HepG2 (cell line): ENCODE measurements around the gene NKD1. TPM values are rescaled to one million over a fixed set of nuclear protein-coding genes. Genes with fewer than 3 reads are reported as not detected.
"Not testable (repeated sequence)": the region's sequence is repeated elsewhere in the genome, so short reads cannot be mapped to it uniquely, and the experiment has no call there.

Experiments used
- ATAC-seq: fragments of 200-7000 bp; cut with Tn5 transposase; 3 replicates; pipeline ENCODE4 v1.9.1; 2020; ENCODE audit warnings: mild to moderate bottlenecking, moderate library complexity
- BruUV-seq: library from RNA; stranded (reverse); fragments of 400-500 nt; replicated peaks from 2 replicates; lab custom pipeline; 2021; lab: Mats Ljungman, UMichigan
- CTCF ChIA-PET: fragments of 300-600 bp; formaldehyde crosslinking; extraction: SDS; loops from one replicate; lab custom pipeline; 2021; ENCODE audit warnings: low total read pairs, inconsistent platforms, low intra/inter-chr PET ratio; lab: Yijun Ruan, JAX
- POLR2A ChIA-PET: fragments of 350-600 bp; sonication (Branson Sonifier 250); formaldehyde crosslinking; loops from one replicate; lab custom pipeline; 2020; ENCODE audit warnings: antibody characterized with exemption, inconsistent platforms; lab: Yijun Ruan, JAX
- DNase-seq: peaks from one replicate; pipeline ENCODE4 v3.0.0-alpha.2; 2015; ENCODE audit warnings: low spot score
- FAIRE-seq: peaks from 3 replicates; lab custom pipeline; 2011; peaks lifted over from hg19 to GRCh38; lab: Jason Lieb, UNC
- H2AFZ ChIP-seq: one replicate; pipeline ENCODE4 v1.6.1; 2011; ENCODE audit warnings: low read length, inconsistent platforms
- H3K27ac ChIP-seq: fragments of 300-600 bp; 3 replicates; pipeline ENCODE4 v1.8.0; 2011; ENCODE audit warnings: mixed run types, mild to moderate bottlenecking, mixed read lengths, low read length, inconsistent platforms; ENCODE audit not compliant: insufficient read depth; ENCODE audit errors: extremely low read length
- H3K27me3 ChIP-seq, 2 experiments: fragments of 200-600 bp in 1 of 2; 2 replicates in 1 of 2; 3 replicates in 1 of 2; pipeline versions ENCODE4 v1.6.0 to v1.8.0; 2011; ENCODE audit warnings: low read length in 2 of 2, mild to moderate bottlenecking in 2 of 2, moderate library complexity in 2 of 2, inconsistent platforms in 1 of 2; ENCODE audit not compliant: insufficient read depth in 2 of 2, control insufficient read depth in 1 of 2
- H3K36me3 ChIP-seq, 2 experiments: fragments of 200-600 bp in 1 of 2; replicated peaks in 1 of 2; 2 replicates in 1 of 2; 3 replicates in 1 of 2; pipeline versions ENCODE4 v1.5.1 to v1.8.0; 2011; ENCODE audit warnings: low read length in 2 of 2, inconsistent platforms in 1 of 2; ENCODE audit not compliant: insufficient read depth in 2 of 2, control insufficient read depth in 1 of 2
- H3K4me1 ChIP-seq: 2 replicates; pipeline ENCODE4 v1.5.1; 2012; ENCODE audit warnings: low read length, inconsistent platforms; ENCODE audit not compliant: insufficient read depth
- H3K4me2 ChIP-seq: 2 replicates; pipeline ENCODE4 v1.6.0; 2011; ENCODE audit warnings: low read depth, low read length, inconsistent platforms
- H3K4me3 ChIP-seq, 3 experiments: fragments of 200-600 bp in 1 of 3; sonication (generic), shearing (Covaris generic) in 1 of 3; replicated peaks in 1 of 3; 2 replicates each; pipeline ENCODE4 v1.5.1; 2011 to 2016; ENCODE audit warnings: low read length in 3 of 3, inconsistent platforms in 2 of 3, low read depth in 2 of 3, mild to moderate bottlenecking in 2 of 3, control low read depth in 1 of 3, mixed read lengths in 1 of 3; ENCODE audit not compliant: insufficient read depth in 1 of 3
- H3K79me2 ChIP-seq: one replicate; pipeline ENCODE4 v1.6.1; 2011; ENCODE audit warnings: low read length, inconsistent platforms; ENCODE audit not compliant: insufficient read depth
- H3K9ac ChIP-seq: 2 replicates; pipeline ENCODE4 v1.6.0; 2011; ENCODE audit warnings: mild to moderate bottlenecking, low read depth, low read length, inconsistent platforms; ENCODE audit not compliant: insufficient read depth
- H3K9me3 ChIP-seq: 2 replicates; pipeline ENCODE4 v1.5.1; 2012; ENCODE audit warnings: mild to moderate bottlenecking, low read length
- H4K20me1 ChIP-seq: 2 replicates; pipeline ENCODE4 v1.6.0; 2011; ENCODE audit warnings: inconsistent platforms, mild to moderate bottlenecking, low read length, moderate library complexity; ENCODE audit not compliant: insufficient read depth
- ADNP ChIP-seq: sonication (generic); formaldehyde crosslinking; IDR thresholded peaks from 2 replicates; pipeline ENCODE4 v1.4.0; 2020; ENCODE audit warnings: missing genetic modification reagents
- AGO2 ChIP-seq: fragments of 200-400 bp; formaldehyde crosslinking; optimal IDR thresholded peaks from 2 replicates; pipeline ENCODE3; 2017; ENCODE audit warnings: mild to moderate bottlenecking, low read depth, low read length, moderate library complexity
- ARNTL ChIP-seq: sonication (generic); formaldehyde crosslinking; IDR thresholded peaks from 2 replicates; pipeline ENCODE4 v1.4.0; 2020; ENCODE audit warnings: mild to moderate bottlenecking, missing genetic modification reagents
- CENPT ChIP-seq: sonication (generic); formaldehyde crosslinking; IDR thresholded peaks from 2 replicates; pipeline ENCODE4 v1.8.0; 2022; ENCODE audit warnings: low read depth, mild to moderate bottlenecking, moderate library complexity, missing genetic modification reagents
- JUN ChIP-seq: sonication (generic); formaldehyde crosslinking; IDR thresholded peaks from 2 replicates; pipeline ENCODE4 v1.4.0; 2020; ENCODE audit warnings: mild to moderate bottlenecking, missing genetic modification reagents
- NRL ChIP-seq: sonication (generic); formaldehyde crosslinking; IDR thresholded peaks from 2 replicates; pipeline ENCODE4 v1.5.0; 2020; ENCODE audit warnings: missing genetic modification reagents, mild to moderate bottlenecking, moderate library complexity, borderline replicate concordance
- POLR2G ChIP-seq: fragments of 200-400 bp; formaldehyde crosslinking; IDR thresholded peaks from 2 replicates; pipeline ENCODE4 v1.6.1; 2018; ENCODE audit warnings: mild to moderate bottlenecking, low read depth, low read length, moderate library complexity
- RARG ChIP-seq: sonication (generic); formaldehyde crosslinking; IDR thresholded peaks from 2 replicates; pipeline ENCODE4 v1.4.0; 2020; ENCODE audit warnings: low read depth, mild to moderate bottlenecking, missing genetic modification reagents
- ZKSCAN8 ChIP-seq: IDR thresholded peaks from 2 replicates; pipeline ENCODE4 v1.6.1; 2016; ENCODE audit warnings: borderline replicate concordance, missing genetic modification reagents, missing compliant biosample characterization
- ZNF563 ChIP-seq: sonication (generic); formaldehyde crosslinking; IDR thresholded peaks from 2 replicates; pipeline ENCODE4 v1.8.0; 2022; ENCODE audit warnings: mild to moderate bottlenecking, moderate library complexity, missing genetic modification reagents
- ZNF629 ChIP-seq: sonication (generic); formaldehyde crosslinking; conservative IDR thresholded peaks from 2 replicates; pipeline ENCODE4 v1.5.0; 2020; ENCODE audit warnings: missing genetic modification reagents
- WGBS: methylation state at CpG from one replicate; pipeline ENCODE4 v1.1.6; 2017; ENCODE audit warnings: low lambda C conversion rate; 5-methylcytosine and 5-hydroxymethylcytosine counted together
- in situ Hi-C: cut with HindIII; loops from 2 replicates; pipeline ENCODE4 v1.10.0; 2017; ENCODE audit warnings: low pct_unique_long_range_greater_than_20kb; ENCODE audit not compliant: extremely low pct_ligation_motif_present
- intact Hi-C: fragments of 100-400 bp; cut with micrococcal nuclease; formaldehyde crosslinking; loops from one replicate; pipeline ENCODE4 v1.10.0; 2022; ENCODE audit not compliant: unreplicated experiment
- polyA plus RNA-seq, 8 experiments: library from polyadenylated mRNA; depleted of rRNA in 3 of 8; stranded (reverse) in 7 of 8; unstranded in 1 of 8; fragments of >200 nt; fragmentation: Illumina TruSeq in 4 of 8; extraction: Trizol in 4 of 8; gene quantifications; 2 replicates each; pipeline versions ENCODE4 v1.2.1 to v1.2.3, GENCODE V29; 2011 to 2016; ENCODE audit warnings: low read depth in 4 of 8, missing spikeins in 1 of 8, mixed read lengths in 1 of 8; ENCODE audit not compliant: insufficient read depth in 1 of 8
- total RNA-seq, 5 experiments: library from RNA; depleted of rRNA; stranded (reverse); fragments of >200 nt; fragmentation: Illumina TruSeq; extraction: Trizol; gene quantifications; 2 replicates each; pipeline ENCODE4 v1.2.3, GENCODE V29; 2016; ENCODE audit warnings: low read depth in 1 of 5
- TF ChIP-seq, protein P1 (sequence below): IDR thresholded peaks from 2 replicates; pipeline ENCODE4 v1.6.1; 2018; ENCODE audit warnings: missing genetic modification reagents, mild to moderate bottlenecking, missing compliant biosample characterization
- TF ChIP-seq, protein P2 (sequence below): sonication (generic); formaldehyde crosslinking; IDR thresholded peaks from 2 replicates; pipeline ENCODE4 v1.4.0; 2020; ENCODE audit warnings: mild to moderate bottlenecking, missing genetic modification reagents
- TF ChIP-seq, protein P3 (sequence below): sonication (generic); formaldehyde crosslinking; IDR thresholded peaks from 2 replicates; pipeline ENCODE4 v1.8.1; 2023; ENCODE audit warnings: mild to moderate bottlenecking, missing genetic modification reagents

The NKD1 gene
- total and polyA plus RNA-seq, 2 of the 13 experiments (the other 11 are each of a cell fraction or from before 2014, with no cell fraction given), result 70.4 to 121 TPM

DNA sequence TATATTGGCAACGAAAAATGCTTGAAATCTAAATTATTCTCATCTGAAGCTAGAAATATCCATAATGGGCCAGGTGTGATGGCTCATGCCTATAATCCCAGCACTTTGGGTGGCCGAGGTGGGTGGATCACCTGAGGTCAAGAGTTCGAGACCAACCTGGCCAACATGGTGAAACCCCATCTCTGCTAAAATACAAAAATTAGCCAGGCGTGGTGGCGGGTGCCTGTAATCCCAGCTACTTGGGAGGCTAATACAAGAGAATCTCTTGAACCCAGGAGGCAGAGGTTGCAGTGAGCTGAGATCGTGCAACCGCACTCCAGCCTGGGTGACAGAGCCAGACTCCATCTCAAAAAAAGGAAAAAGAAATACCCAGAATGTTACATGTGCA is 11.9 kb upstream of the NKD1 start:
- H2AFZ ChIP-seq, FAIRE-seq, H3K79me2 ChIP-seq, CTCF ChIA-PET, H3K4me3 ChIP-seq, H3K4me2 ChIP-seq, H3K27me3 ChIP-seq: not testable (repeated sequence)
- POLR2A ChIA-PET, result interaction anchor here (1.2 to 5.1 kb wide), 3 partner anchors 11 to 16 kb away, joined by 3 to 53 read pairs (median 12); partner anchors contain the start of gene NKD1
- TF ChIP-seq POLR2G (0 out of 2 replicates have a peak, but pooled peaks have one; percentile 2), AGO2 (peak; percentile 0)
- TF ChIP-seq, protein P1, sequence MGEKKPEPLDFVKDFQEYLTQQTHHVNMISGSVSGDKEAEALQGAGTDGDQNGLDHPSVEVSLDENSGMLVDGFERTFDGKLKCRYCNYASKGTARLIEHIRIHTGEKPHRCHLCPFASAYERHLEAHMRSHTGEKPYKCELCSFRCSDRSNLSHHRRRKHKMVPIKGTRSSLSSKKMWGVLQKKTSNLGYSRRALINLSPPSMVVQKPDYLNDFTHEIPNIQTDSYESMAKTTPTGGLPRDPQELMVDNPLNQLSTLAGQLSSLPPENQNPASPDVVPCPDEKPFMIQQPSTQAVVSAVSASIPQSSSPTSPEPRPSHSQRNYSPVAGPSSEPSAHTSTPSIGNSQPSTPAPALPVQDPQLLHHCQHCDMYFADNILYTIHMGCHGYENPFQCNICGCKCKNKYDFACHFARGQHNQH, result 0 out of 2 replicates have a peak, but pooled peaks have one; percentile 2
- TF ChIP-seq, all 625 proteins: peak for 3; not testable (repeated sequence) for 622
- in situ Hi-C loops, H3K9me3 ChIP-seq, H3K27ac ChIP-seq, BruUV-seq, H4K20me1 ChIP-seq, H3K36me3 ChIP-seq, ATAC-seq, DNase-seq, intact Hi-C loops, H3K9ac ChIP-seq: not testable (repeated sequence)
- peaks cover 76% of the 10 kb centered on the region for H3K4me1 ChIP-seq
- WGBS, result 97% methylated on average over 7 of the region's 7 CpGs

DNA sequence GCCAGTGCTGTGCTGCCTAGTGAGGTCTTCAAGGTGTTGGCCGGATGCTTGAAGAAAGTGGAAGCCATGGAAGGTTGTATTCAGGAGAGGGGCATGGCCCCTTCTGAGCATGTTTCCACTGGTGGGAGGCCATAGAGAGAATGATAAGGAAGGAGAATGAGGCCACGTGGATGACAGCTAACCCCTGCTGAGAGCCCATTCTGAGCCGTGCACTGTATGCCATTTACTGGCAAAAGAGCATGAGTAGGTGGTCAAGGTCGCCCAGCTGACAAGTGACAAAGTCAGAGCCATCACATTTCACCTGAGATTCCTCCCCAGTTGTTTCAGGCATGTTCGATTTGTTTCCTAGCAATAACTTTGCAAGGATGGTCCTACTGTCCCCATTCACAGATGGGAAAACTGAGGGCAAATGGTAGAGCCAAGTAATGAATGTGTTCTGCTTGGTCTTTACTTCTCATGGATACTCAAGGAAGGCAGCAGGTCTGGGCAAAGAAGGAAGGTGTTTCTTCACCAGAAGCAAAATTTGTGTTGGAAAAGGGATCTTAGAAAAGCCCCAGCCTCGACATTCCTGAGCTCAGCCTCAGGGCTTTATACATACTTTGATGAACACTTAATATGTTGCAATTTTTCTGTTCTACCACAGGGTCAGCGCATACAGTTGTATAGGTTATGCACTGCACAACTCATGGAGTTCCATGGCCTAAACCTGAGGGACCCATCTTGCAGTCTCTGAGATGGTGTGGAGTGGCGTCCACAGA is 10.5 kb upstream of the NKD1 start:
- Histone ChIP-seq H3K27ac (peak overlapping the region; percentile 88), H3K79me2 (peaks cover 4% of the 10 kb centered on the region), H2AFZ (no peak overlapping the region), H3K9me3 (no peaks in the 10 kb centered on the region), H3K4me2 (peak overlapping the region; percentile 85; the same call in 1 of the 2 replicates), H3K27me3 (no peaks in the 10 kb centered on the region), H3K4me3 (no peak overlapping the region), H4K20me1 (no peaks in the 10 kb centered on the region), H3K9ac (peak overlapping the region; percentile 73; the same call in 1 of the 2 replicates), H3K4me1 (peaks cover 76% of the 10 kb centered on the region), H3K36me3 (peaks cover 2 to 3% of the 10 kb centered on the region in 2 experiments; a peak in 4 of 5 replicates)
- no TSS peak for BruUV-seq
- no peak for DNase-seq
- CTCF ChIA-PET, result no interaction called here
- 92% methylated on average over 8 of the region's 8 CpGs for WGBS
- intact Hi-C loops, result no loop called here
- FAIRE-seq, result no peak
- POLR2A ChIA-PET, result interaction anchor here (1.1 to 5.1 kb wide), 7 partner anchors 10 to 70 kb away, joined by 3 to 53 read pairs (median 12); partner anchors contain the start of gene NKD1
- in situ Hi-C loops, result no loop called here
- no peak for ATAC-seq
- TF ChIP-seq ZKSCAN8 (no peak), ZNF629 (CRISPR knock-in tag) (peak; percentile 99), CENPT (0 out of 2 replicates have a peak, but pooled peaks have one; percentile 55), JUN (no peak), NRL (CRISPR knock-in tag) (no peak), ZNF563 (CRISPR knock-in tag) (no peak), ADNP (CRISPR knock-in tag) (peak; percentile 74; the same call in 1 of the 2 replicates), RARG (CRISPR knock-in tag) (no peak), ARNTL (CRISPR knock-in tag) (no peak)
- TF ChIP-seq, protein P2, sequence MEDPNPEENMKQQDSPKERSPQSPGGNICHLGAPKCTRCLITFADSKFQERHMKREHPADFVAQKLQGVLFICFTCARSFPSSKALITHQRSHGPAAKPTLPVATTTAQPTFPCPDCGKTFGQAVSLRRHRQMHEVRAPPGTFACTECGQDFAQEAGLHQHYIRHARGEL (CRISPR knock-in tag), result no peak
- TF ChIP-seq, protein P3, sequence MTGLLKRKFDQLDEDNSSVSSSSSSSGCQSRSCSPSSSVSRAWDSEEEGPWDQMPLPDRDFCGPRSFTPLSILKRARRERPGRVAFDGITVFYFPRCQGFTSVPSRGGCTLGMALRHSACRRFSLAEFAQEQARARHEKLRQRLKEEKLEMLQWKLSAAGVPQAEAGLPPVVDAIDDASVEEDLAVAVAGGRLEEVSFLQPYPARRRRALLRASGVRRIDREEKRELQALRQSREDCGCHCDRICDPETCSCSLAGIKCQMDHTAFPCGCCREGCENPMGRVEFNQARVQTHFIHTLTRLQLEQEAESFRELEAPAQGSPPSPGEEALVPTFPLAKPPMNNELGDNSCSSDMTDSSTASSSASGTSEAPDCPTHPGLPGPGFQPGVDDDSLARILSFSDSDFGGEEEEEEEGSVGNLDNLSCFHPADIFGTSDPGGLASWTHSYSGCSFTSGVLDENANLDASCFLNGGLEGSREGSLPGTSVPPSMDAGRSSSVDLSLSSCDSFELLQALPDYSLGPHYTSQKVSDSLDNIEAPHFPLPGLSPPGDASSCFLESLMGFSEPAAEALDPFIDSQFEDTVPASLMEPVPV, result no peak
